Calu3 (cell line): Measurements from ENCODE around the gene SRPK2. TPM values are rescaled to one million over a fixed set of nuclear protein-coding genes. Genes with fewer than 3 reads are reported as not detected.

Experiments used
- BruUV-seq: library from RNA; stranded (reverse); fragments of 400-500 nt; replicated peaks from 2 replicates; lab custom pipeline; 2021; lab: Mats Ljungman, UMichigan
- CTCF ChIA-PET: fragments of 300-600 bp; sonication (Branson Sonifier 250); formaldehyde crosslinking; loops from one replicate; lab custom pipeline; 2022; ENCODE audit warnings: antibody characterized with exemption; lab: Charles Lee
- DNase-seq: peaks from one replicate; pipeline ENCODE4 v3.0.0; 2022
- H3K27ac Mint-ChIP-seq: one replicate; pipeline ENCODE4 v1.8.0; 2022; ENCODE audit warnings: mixed read lengths; ENCODE audit not compliant: unreplicated experiment
- H3K27me3 Mint-ChIP-seq: one replicate; pipeline ENCODE4 v1.8.0; 2022; ENCODE audit warnings: mixed read lengths; ENCODE audit not compliant: unreplicated experiment
- H3K36me3 Mint-ChIP-seq: one replicate; pipeline ENCODE4 v1.8.0; 2022; ENCODE audit warnings: mild to moderate bottlenecking, moderate library complexity, mixed read lengths; ENCODE audit not compliant: insufficient read depth, unreplicated experiment
- H3K4me1 Mint-ChIP-seq: one replicate; pipeline ENCODE4 v1.8.0; 2022; ENCODE audit warnings: mild to moderate bottlenecking, low read depth, mixed read lengths; ENCODE audit not compliant: unreplicated experiment
- H3K4me3 Mint-ChIP-seq: one replicate; pipeline ENCODE4 v1.8.0; 2022; ENCODE audit warnings: mild to moderate bottlenecking, low read depth, moderate library complexity, mixed read lengths; ENCODE audit not compliant: unreplicated experiment
- H3K9me3 Mint-ChIP-seq: one replicate; pipeline ENCODE4 v1.8.0; 2022; ENCODE audit warnings: low read depth, mixed read lengths; ENCODE audit not compliant: unreplicated experiment
- intact Hi-C: fragments of 100-400 bp; cut with micrococcal nuclease; formaldehyde crosslinking; loops from one replicate; pipeline ENCODE4 v1.10.0; 2022; ENCODE audit not compliant: unreplicated experiment
- total RNA-seq: library from RNA; stranded (reverse); gene quantifications from 2 replicates; pipeline ENCODE4 v1.2.3, GENCODE V29; 2022
- TF ChIP-seq, protein P1 (sequence below): fragments of 200-600 bp; IDR thresholded peaks from one replicate; pipeline ENCODE4 v1.8.0; 2022; ENCODE audit warnings: antibody characterized with exemption; ENCODE audit not compliant: unreplicated experiment

Gene SRPK2
- total RNA-seq, 1 experiment from 2014 or later: 40.2 TPM

DNA sequence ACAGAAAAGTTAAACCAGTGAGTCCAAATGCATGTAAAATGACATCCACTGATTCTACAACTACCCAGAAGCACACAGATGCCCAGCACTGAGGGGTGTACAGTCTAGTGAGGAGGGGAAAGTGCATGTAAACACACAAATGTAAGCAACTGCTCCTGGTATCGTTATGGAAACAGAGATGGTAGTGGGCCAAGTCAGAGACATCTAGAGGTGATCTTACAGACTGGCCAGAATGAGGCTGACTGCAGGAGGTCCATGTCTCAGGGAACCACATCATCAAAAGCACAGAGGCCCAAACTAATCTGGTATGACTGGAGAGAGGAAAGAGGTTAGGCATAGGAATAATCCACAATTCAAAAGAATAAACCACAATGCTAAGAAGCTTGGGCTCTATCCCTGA, 176.5 kb downstream of the SRPK2 start:
- Mint-ChIP-seq H3K36me3 (peaks cover 4% of the 10 kb centered on the region), H3K27me3 (no peaks in the 10 kb centered on the region), H3K4me1 (peaks cover 37% of the 10 kb centered on the region), H3K4me3 (no peak overlapping the region), H3K27ac (no peak overlapping the region), H3K9me3 (peaks cover 4% of the 10 kb centered on the region)
- CTCF ChIA-PET: no interaction called here
- no peak for DNase-seq
- intact Hi-C loops: no loop called here
- TF ChIP-seq, protein P1, sequence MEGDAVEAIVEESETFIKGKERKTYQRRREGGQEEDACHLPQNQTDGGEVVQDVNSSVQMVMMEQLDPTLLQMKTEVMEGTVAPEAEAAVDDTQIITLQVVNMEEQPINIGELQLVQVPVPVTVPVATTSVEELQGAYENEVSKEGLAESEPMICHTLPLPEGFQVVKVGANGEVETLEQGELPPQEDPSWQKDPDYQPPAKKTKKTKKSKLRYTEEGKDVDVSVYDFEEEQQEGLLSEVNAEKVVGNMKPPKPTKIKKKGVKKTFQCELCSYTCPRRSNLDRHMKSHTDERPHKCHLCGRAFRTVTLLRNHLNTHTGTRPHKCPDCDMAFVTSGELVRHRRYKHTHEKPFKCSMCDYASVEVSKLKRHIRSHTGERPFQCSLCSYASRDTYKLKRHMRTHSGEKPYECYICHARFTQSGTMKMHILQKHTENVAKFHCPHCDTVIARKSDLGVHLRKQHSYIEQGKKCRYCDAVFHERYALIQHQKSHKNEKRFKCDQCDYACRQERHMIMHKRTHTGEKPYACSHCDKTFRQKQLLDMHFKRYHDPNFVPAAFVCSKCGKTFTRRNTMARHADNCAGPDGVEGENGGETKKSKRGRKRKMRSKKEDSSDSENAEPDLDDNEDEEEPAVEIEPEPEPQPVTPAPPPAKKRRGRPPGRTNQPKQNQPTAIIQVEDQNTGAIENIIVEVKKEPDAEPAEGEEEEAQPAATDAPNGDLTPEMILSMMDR: no peak
- no TSS peak for BruUV-seq

DNA sequence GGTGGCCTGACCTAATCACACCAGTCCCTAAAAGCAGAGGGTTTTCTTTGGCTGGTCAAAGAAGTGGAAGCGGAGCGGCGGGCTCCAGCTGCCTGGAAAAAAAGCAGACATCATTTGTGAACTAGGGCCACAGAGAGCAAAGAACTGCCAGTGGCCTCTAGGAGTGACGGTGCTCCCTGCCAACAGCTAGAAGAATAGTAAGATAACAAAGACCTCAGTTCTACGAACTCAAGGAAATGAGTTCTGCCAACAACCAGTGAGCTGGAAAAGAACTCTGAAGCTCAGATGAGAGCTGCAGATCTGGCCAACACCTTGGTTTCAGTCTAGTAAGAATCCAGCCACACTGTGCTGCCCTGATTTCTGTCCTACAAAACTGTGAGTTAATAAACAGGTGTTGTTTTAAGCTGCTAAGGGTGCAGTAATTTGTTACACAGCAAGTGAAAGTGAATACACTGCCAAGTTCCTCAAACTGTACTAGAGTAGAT, 178.0 kb downstream of the SRPK2 start:
- TF ChIP-seq, protein P1: no peak
- H3K4me3 Mint-ChIP-seq: no peak overlapping the region
- no peaks in the 10 kb centered on the region for H3K36me3 Mint-ChIP-seq
- no peaks in the 10 kb centered on the region for H3K27me3 Mint-ChIP-seq
- no peak for DNase-seq
- BruUV-seq: no TSS peak
- peaks cover 4% of the 10 kb centered on the region for H3K9me3 Mint-ChIP-seq
- intact Hi-C loops: no loop called here
- H3K27ac Mint-ChIP-seq: no peak overlapping the region
- peaks cover 29% of the 10 kb centered on the region for H3K4me1 Mint-ChIP-seq
- CTCF ChIA-PET: no interaction called here

DNA sequence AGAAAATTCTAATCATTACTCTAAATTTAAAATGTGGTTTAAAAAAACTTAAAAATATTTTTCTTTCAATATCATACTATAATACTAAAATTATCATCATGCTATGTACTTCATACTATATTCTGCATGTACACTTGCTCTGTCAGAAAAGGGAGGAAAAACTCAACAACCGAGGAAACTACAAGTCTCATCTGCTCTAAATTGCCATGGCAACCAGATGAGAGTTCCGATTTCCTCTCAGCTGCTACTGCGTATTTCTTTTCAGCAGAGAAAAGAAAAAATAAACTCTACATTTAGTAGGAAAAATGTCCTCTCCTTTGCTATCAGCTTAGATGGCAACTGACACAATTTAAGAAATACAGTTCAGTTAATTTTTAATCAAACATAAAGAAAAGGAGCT, 178.9 kb downstream of the SRPK2 start:
- Mint-ChIP-seq H3K9me3 (peaks cover under 1% of the 10 kb centered on the region), H3K27ac (no peak overlapping the region), H3K27me3 (no peaks in the 10 kb centered on the region), H3K4me3 (no peak overlapping the region), H3K36me3 (no peaks in the 10 kb centered on the region), H3K4me1 (peaks cover 29% of the 10 kb centered on the region)
- CTCF ChIA-PET: no interaction called here
- no peak for DNase-seq
- intact Hi-C loops: no loop called here
- TF ChIP-seq, protein P1: no peak
- no TSS peak for BruUV-seq

DNA sequence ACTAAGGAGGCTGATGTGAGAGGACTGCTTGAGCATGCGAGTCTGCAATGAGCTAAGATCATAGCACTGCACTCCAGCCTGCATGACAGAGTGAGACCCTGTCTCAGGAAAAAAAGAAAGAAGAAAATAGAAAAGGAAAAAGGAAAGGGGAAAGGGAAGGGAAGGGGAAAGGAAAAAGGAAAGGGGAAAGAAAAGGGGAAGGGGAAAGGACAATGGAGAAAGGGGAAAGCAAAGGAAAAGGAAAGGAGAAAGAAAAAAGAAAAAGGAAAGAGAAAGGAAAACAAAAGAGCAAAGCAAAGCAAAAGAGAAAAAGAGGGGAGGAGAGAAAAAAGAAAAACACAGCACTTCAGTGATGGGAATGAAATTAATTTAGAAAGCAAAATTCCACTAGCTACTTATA, 179.3 kb downstream of the SRPK2 start:
- Mint-ChIP-seq H3K9me3 (no peaks in the 10 kb centered on the region), H3K4me3 (no peak overlapping the region), H3K27me3 (no peaks in the 10 kb centered on the region), H3K27ac (no peak overlapping the region), H3K4me1 (peaks cover 29% of the 10 kb centered on the region), H3K36me3 (no peaks in the 10 kb centered on the region)
- CTCF ChIA-PET: no interaction called here
- BruUV-seq: no TSS peak
- no peak for DNase-seq
- intact Hi-C loops: no loop called here
- TF ChIP-seq, protein P1: no peak
